ENCODE results near the gene XRCC4.
A peak's percentile ranks its signal among the peaks of the same experiment; 100 is the strongest.

The XRCC4 gene

GRCh38 chr5:83071286-83072051, 5.9 kb upstream of the XRCC4 start:
- DNase-seq (ENCODE audit: low read depth), result no peak

- no peak for DNase-seq (ENCODE audit: low read depth)
These were observed 4.4 kb upstream of the XRCC4 start for GRCh38 chr5:83072966-83073365.

GRCh38 chr5:83077662-83078261, 415 bp downstream of the XRCC4 start:
- DNase-seq (ENCODE audit: low read depth), result peak; percentile 3

GRCh38 chr5:83082750-83083149, 5.4 kb downstream of the XRCC4 start:
- no peak for DNase-seq (ENCODE audit: low read depth)

- DNase-seq (ENCODE audit: low read depth), result no peak
These were observed 7.0 kb downstream of the XRCC4 start for GRCh38 chr5:83084336-83084735.

- DNase-seq (ENCODE audit: low read depth), result no peak
These were observed 7.8 kb downstream of the XRCC4 start for GRCh38 chr5:83085106-83085505.

GRCh38 chr5:83090169-83090568, 12.8 kb downstream of the XRCC4 start:
- DNase-seq (ENCODE audit: low read depth), result no peak

GRCh38 chr5:83092619-83093018, 15.3 kb downstream of the XRCC4 start:
- no peak for DNase-seq (ENCODE audit: low read depth)

- no peak for DNase-seq (ENCODE audit: low read depth)
These were observed 16.3 kb downstream of the XRCC4 start for GRCh38 chr5:83093692-83094091.

GRCh38 chr5:83095163-83095956, 18.0 kb downstream of the XRCC4 start:
- no peak for DNase-seq (ENCODE audit: low read depth)

- no peak for DNase-seq (ENCODE audit: low read depth)
These were observed 18.7 kb downstream of the XRCC4 start for GRCh38 chr5:83095957-83096539.

GRCh38 chr5:83096660-83097339, 19.5 kb downstream of the XRCC4 start:
- DNase-seq (ENCODE audit: low read depth), result no peak

- DNase-seq (ENCODE audit: low read depth), result no peak
These were observed 20.4 kb downstream of the XRCC4 start for GRCh38 chr5:83097689-83098231.

GRCh38 chr5:83099001-83099400, 21.7 kb downstream of the XRCC4 start:
- DNase-seq (ENCODE audit: low read depth), result no peak

- no peak for DNase-seq (ENCODE audit: low read depth)
These were observed 22.1 kb downstream of the XRCC4 start for GRCh38 chr5:83099445-83099844.

GRCh38 chr5:83101514-83101913, 24.2 kb downstream of the XRCC4 start:
- DNase-seq (ENCODE audit: low read depth), result no peak

GRCh38 chr5:83102364-83102980, 25.1 kb downstream of the XRCC4 start:
- no peak for DNase-seq (ENCODE audit: low read depth)

GRCh38 chr5:83104021-83104420, 26.7 kb downstream of the XRCC4 start:
- no peak for DNase-seq (ENCODE audit: low read depth)

- DNase-seq (ENCODE audit: low read depth), result no peak
These were observed 30.5 kb downstream of the XRCC4 start for GRCh38 chr5:83107692-83108420.

- DNase-seq (ENCODE audit: low read depth), result no peak
These were observed 32.0 kb downstream of the XRCC4 start for GRCh38 chr5:83109380-83109779.

- no peak for DNase-seq (ENCODE audit: low read depth)
These were observed 38.5 kb downstream of the XRCC4 start for GRCh38 chr5:83115816-83116215.
